Fibroblast of peridontal ligament (primary cell): ENCODE measurements around the gene C11orf91.
"Not testable (repeated sequence)": the region's sequence is repeated elsewhere in the genome, so short reads cannot be mapped to it uniquely, and the experiment has no call there.

Experiments
- DNase-seq: peaks from one replicate; pipeline ENCODE4 v3.0.0-alpha.2; 2010; ENCODE audit errors: extremely low read depth

The C11orf91 gene

GRCh38 chr11:33696931-33697638 lies 3.5 kb downstream of the C11orf91 start:
- DNase-seq = no peak

GRCh38 chr11:33696411-33696810 lies 4.2 kb downstream of the C11orf91 start:
- DNase-seq = no peak

- no peak for DNase-seq
Observed at GRCh38 chr11:33695051-33695566, 5.5 kb downstream of the C11orf91 start.

GRCh38 chr11:33694346-33695050 lies 6.1 kb downstream of the C11orf91 start:
- peak; percentile 28 for DNase-seq

- DNase-seq = no peak
Observed at GRCh38 chr11:33692541-33692940, 8.1 kb downstream of the C11orf91 start.

- peak; percentile 98 for DNase-seq
Observed at GRCh38 chr11:33692013-33692504, 8.6 kb downstream of the C11orf91 start.

- DNase-seq = no peak
Observed at GRCh38 chr11:33691066-33691864, 9.4 kb downstream of the C11orf91 start.

GRCh38 chr11:33690290-33691065 lies 10.1 kb downstream of the C11orf91 start:
- peak; percentile 93 for DNase-seq

GRCh38 chr11:33689501-33689900 lies 11.1 kb downstream of the C11orf91 start:
- DNase-seq = no peak

GRCh38 chr11:33689085-33689484 lies 11.5 kb downstream of the C11orf91 start:
- no peak for DNase-seq

- peak; percentile 83 for DNase-seq
Observed at GRCh38 chr11:33687733-33688479, 12.7 kb downstream of the C11orf91 start.

- DNase-seq = no peak
Observed at GRCh38 chr11:33685082-33685481, 15.5 kb downstream of the C11orf91 start.

GRCh38 chr11:33684003-33684706 lies 16.5 kb downstream of the C11orf91 start:
- DNase-seq = no peak

GRCh38 chr11:33682446-33682845 lies 18.2 kb downstream of the C11orf91 start:
- DNase-seq = no peak

- no peak for DNase-seq
Observed at GRCh38 chr11:33682019-33682418, 18.6 kb downstream of the C11orf91 start.

- DNase-seq = not testable (repeated sequence)
Observed at GRCh38 chr11:33678616-33679015, 22.0 kb downstream of the C11orf91 start.

- peak; percentile 77 for DNase-seq
Observed at GRCh38 chr11:33674035-33674814, 26.4 kb downstream of the C11orf91 start.

GRCh38 chr11:33672273-33672672 lies 28.4 kb downstream of the C11orf91 start:
- no peak for DNase-seq
